Transverse colon (tissue), 4 donors: Measurements from ENCODE around the gene RGS6. TPM values are rescaled to one million over a fixed set of nuclear protein-coding genes. Genes with fewer than 3 reads are reported as not detected.

Experiments used
- DNase-seq: peaks from one replicate; pipeline ENCODE4 v3.0.0-alpha.2; 2019
- H3K27ac ChIP-seq, 4 donors: fragments of 200-600 bp; sonication (generic); 2 replicates each; pipeline ENCODE4 v1.5.1; 2016 to 2018; ENCODE audit warnings: inconsistent platforms in 4 of 4
- H3K27me3 ChIP-seq: fragments of 200-600 bp; sonication (generic); 2 replicates; pipeline ENCODE4 v1.5.1; 2017; ENCODE audit warnings: inconsistent platforms
- H3K36me3 ChIP-seq, 4 donors: fragments of 200-600 bp; sonication (generic); 2 replicates each; pipeline ENCODE4 v1.5.1; 2017 to 2019; ENCODE audit warnings: inconsistent platforms in 4 of 4
- H3K4me1 ChIP-seq, 4 donors: fragments of 200-600 bp; sonication (generic); 2 replicates each; pipeline ENCODE4 v1.5.1; 2017 to 2020; ENCODE audit warnings: inconsistent platforms in 4 of 4
- H3K4me3 ChIP-seq, 4 donors: fragments of 200-600 bp; sonication (generic); 1 replicate in 1 of 4; 2 replicates in 3 of 4; pipeline versions ENCODE4 v1.5.1 to v1.6.1; 2017 to 2019; ENCODE audit warnings: inconsistent platforms in 4 of 4
- H3K9me3 ChIP-seq, 2 donors: fragments of 200-600 bp; sonication (generic); 2 replicates each; pipeline ENCODE4 v1.5.1; 2017 to 2019; ENCODE audit warnings: inconsistent platforms in 2 of 2
- CTCF ChIP-seq, 5 experiments: fragments of 200-600 bp in 3 of 5; fragments of 450-650 bp in 2 of 5; sonication (generic) in 3 of 5; IDR thresholded peaks; 1 replicate in 2 of 5; 2 replicates in 3 of 5; pipeline ENCODE4 v1.5.1; 2016 to 2017; ENCODE audit warnings: antibody characterized with exemption in 5 of 5, inconsistent platforms in 3 of 5, mild to moderate bottlenecking in 2 of 5, moderate library complexity in 1 of 5
- EP300 ChIP-seq: sonication (generic); formaldehyde crosslinking; IDR thresholded peaks from one replicate; pipeline ENCODE4 v1.6.1; 2017; ENCODE audit warnings: antibody characterized with exemption, low read depth
- POLR2A ChIP-seq: fragments of 450-650 bp; IDR thresholded peaks from one replicate; pipeline ENCODE4 v1.6.1; 2016; ENCODE audit warnings: antibody characterized with exemption, mild to moderate bottlenecking, moderate library complexity
- POLR2AphosphoS5 ChIP-seq, 3 donors: sonication (generic); formaldehyde crosslinking; IDR thresholded peaks; one replicate each; pipeline ENCODE4 v1.6.1; 2016; ENCODE audit warnings: antibody characterized with exemption in 3 of 3
- WGBS, 2 donors: methylation state at CpG; one replicate each; pipeline ENCODE4 v1.1.5; 2018; ENCODE audit warnings: low coverage in 1 of 2; 5-methylcytosine and 5-hydroxymethylcytosine counted together
- in situ Hi-C, 4 donors: fragments of 200-750 bp; cut with MboI; loops; one replicate each; pipeline versions ENCODE4 v1.15.0 to v1.15.1; 2017; ENCODE audit warnings: low sequenced_read_pairs in 3 of 4, low pct_ligation_motif_present in 1 of 4, low pct_unique_long_range_greater_than_20kb in 1 of 4
- intact Hi-C: fragments of 100-400 bp; cut with DNase I; formaldehyde crosslinking; loops from one replicate; pipeline ENCODE4 v1.15.1; 2023; ENCODE audit warnings: low total_unique reads
- total RNA-seq, 4 donors: library from RNA; depleted of rRNA; stranded (reverse); fragments of >200 nt; gene quantifications; one replicate each; pipeline ENCODE4 v1.1.0, GENCODE V29; 2016

RGS6 gene
- total RNA-seq, 4 donors from 2014 or later, result 0.41 to 0.48 TPM; not detected in 2

- Histone ChIP-seq H3K36me3 (no peaks in the 10 kb centered on the region), H3K4me3 (no peak overlapping the region), H3K9me3 (peaks cover 0 to 3% of the 10 kb centered on the region in 2 donors), H3K4me1 (no peaks in the 10 kb centered on the region), H3K27me3 (no peaks in the 10 kb centered on the region), H3K27ac (no peak overlapping the region)
- TF ChIP-seq POLR2A (no peak), EP300 (no peak)
- in situ Hi-C loops, result no loop called here
- intact Hi-C loops, result no loop called here
- no peak for DNase-seq
- WGBS, 2 donors, result 82 to 92% methylated on average over 3 to 10 of the region's 10 CpGs
Measured at GRCh38 chr14:72154645-72155378, 222.6 kb downstream of the RGS6 start.

- Histone ChIP-seq H3K9me3 (peaks cover 0 to 3% of the 10 kb centered on the region in 2 donors), H3K36me3 (no peaks in the 10 kb centered on the region), H3K27ac (no peak overlapping the region), H3K27me3 (no peaks in the 10 kb centered on the region), H3K4me3 (no peak overlapping the region), H3K4me1 (no peaks in the 10 kb centered on the region)
- intact Hi-C loops (no loop called here), in situ Hi-C loops (no loop called here)
- DNase-seq, result no peak
- WGBS, 2 donors, result 64 to 67% methylated on average over 1 to 3 of the region's 3 CpGs
- TF ChIP-seq POLR2AphosphoS5 (IDR thresholded peaks at IDR 0.05), result no peak
Measured at GRCh38 chr14:72155379-72155993, 223.3 kb downstream of the RGS6 start.

GRCh38 chr14:72164420-72165228, 232.4 kb downstream of the RGS6 start:
- in situ Hi-C loops, result no loop called here
- WGBS, 2 donors, result 70% methylated on average over 7 to 9 of the region's 9 CpGs
- TF ChIP-seq POLR2AphosphoS5 (IDR thresholded peaks at IDR 0.05) (no peak), CTCF (IDR thresholded peaks at IDR 0.05) (no peak), EP300 (no peak), POLR2A (no peak)
- Histone ChIP-seq H3K4me1 (no peaks in the 10 kb centered on the region), H3K27ac (no peak overlapping the region), H3K27me3 (no peaks in the 10 kb centered on the region), H3K36me3 (no peaks in the 10 kb centered on the region), H3K9me3 (no peaks in the 10 kb centered on the region), H3K4me3 (no peak overlapping the region)
- DNase-seq, result no peak
- intact Hi-C loops, result no loop called here

GRCh38 chr14:72165229-72165698, 233.0 kb downstream of the RGS6 start:
- intact Hi-C loops (no loop called here), in situ Hi-C loops (no loop called here)
- TF ChIP-seq CTCF (IDR thresholded peaks at IDR 0.05) (no peak), POLR2AphosphoS5 (IDR thresholded peaks at IDR 0.05) (no peak), EP300 (no peak)
- no peaks in the 10 kb centered on the region for H3K27me3 ChIP-seq
- DNase-seq, result no peak
- no peak overlapping the region for H3K4me3 ChIP-seq
- H3K27ac ChIP-seq, result no peak overlapping the region
- no peaks in the 10 kb centered on the region for H3K36me3 ChIP-seq
- 68 to 76% methylated on average over 4 to 8 of the region's 8 CpGs for WGBS, 2 donors
- no peaks in the 10 kb centered on the region for H3K4me1 ChIP-seq
- H3K9me3 ChIP-seq, result no peaks in the 10 kb centered on the region

- no peaks in the 10 kb centered on the region for H3K36me3 ChIP-seq
Measured at GRCh38 chr14:72169521-72169920, 237.3 kb downstream of the RGS6 start.

More at GRCh38 chr14:72169521-72169920, 237.3 kb downstream of the RGS6 start:
- WGBS, 2 donors, result 65 to 82% methylated on average over 3 of the region's 3 CpGs
- TF ChIP-seq POLR2A (no peak), EP300 (no peak), POLR2AphosphoS5 (IDR thresholded peaks at IDR 0.05) (no peak), CTCF (IDR thresholded peaks at IDR 0.05) (no peak)
- Histone ChIP-seq H3K27ac (no peak overlapping the region), H3K4me1 (no peaks in the 10 kb centered on the region), H3K4me3 (no peak overlapping the region), H3K27me3 (no peaks in the 10 kb centered on the region), H3K9me3 (no peaks in the 10 kb centered on the region)
- no peak for DNase-seq
- intact Hi-C loops (no loop called here), in situ Hi-C loops (no loop called here)
